NCI-H1048 (cell line): Measurements from ENCODE around the gene TMEM132D.

Experiments
- DNase-seq: peaks from one replicate; lab custom pipeline; 2025; lab: John Stamatoyannopoulos, UW

Gene TMEM132D

GRCh38 chr12:129434790-129435189 lies 469.0 kb downstream of the TMEM132D start:
- no peak for DNase-seq

GRCh38 chr12:129428240-129428936 lies 475.4 kb downstream of the TMEM132D start:
- no peak for DNase-seq

- DNase-seq = no peak
These were observed 480.7 kb downstream of the TMEM132D start for GRCh38 chr12:129423041-129423580.

- DNase-seq = no peak
These were observed 490.5 kb downstream of the TMEM132D start for GRCh38 chr12:129413295-129413694.

GRCh38 chr12:129409281-129409680 lies 494.5 kb downstream of the TMEM132D start:
- DNase-seq = no peak

- DNase-seq = no peak
These were observed 499.3 kb downstream of the TMEM132D start for GRCh38 chr12:129404556-129404955.

GRCh38 chr12:129401572-129401971 lies 502.3 kb downstream of the TMEM132D start:
- no peak for DNase-seq

GRCh38 chr12:129394177-129394825 lies 509.5 kb downstream of the TMEM132D start:
- no peak for DNase-seq

- DNase-seq = no peak
These were observed 510.4 kb downstream of the TMEM132D start for GRCh38 chr12:129393357-129393937.

- DNase-seq = no peak
These were observed 518.2 kb downstream of the TMEM132D start for GRCh38 chr12:129385637-129385990.

- DNase-seq = no peak
These were observed 519.9 kb downstream of the TMEM132D start for GRCh38 chr12:129383956-129384355.

GRCh38 chr12:129381715-129382114 lies 522.1 kb downstream of the TMEM132D start:
- DNase-seq = no peak

GRCh38 chr12:129379076-129379804 lies 524.6 kb downstream of the TMEM132D start:
- no peak for DNase-seq

GRCh38 chr12:129378496-129378895 lies 525.3 kb downstream of the TMEM132D start:
- no peak for DNase-seq

- DNase-seq = no peak
These were observed 530.1 kb downstream of the TMEM132D start for GRCh38 chr12:129373746-129374145.

GRCh38 chr12:129372876-129373275 lies 530.9 kb downstream of the TMEM132D start:
- no peak for DNase-seq

- DNase-seq = no peak
These were observed 531.5 kb downstream of the TMEM132D start for GRCh38 chr12:129372348-129372747.

- no peak for DNase-seq
These were observed 532.6 kb downstream of the TMEM132D start for GRCh38 chr12:129371268-129371667.

GRCh38 chr12:129366656-129367055 lies 537.2 kb downstream of the TMEM132D start:
- DNase-seq = no peak

- DNase-seq = no peak
These were observed 540.8 kb downstream of the TMEM132D start for GRCh38 chr12:129363041-129363440.

GRCh38 chr12:129357233-129357632 lies 546.6 kb downstream of the TMEM132D start:
- no peak for DNase-seq

- no peak for DNase-seq
These were observed 552.3 kb downstream of the TMEM132D start for GRCh38 chr12:129351481-129351880.
